SK-N-SH treated with all-trans-retinoic acid at 6 μM for 48 hours (cell line): ENCODE results near the gene CRISPLD2.

Experiments used
- BACH2 ChIP-seq: fragments of 250-450 bp; sonication (Bioruptor Pico); IDR thresholded peaks from 2 replicates; pipeline ENCODE4 v1.9.0; 2021; ENCODE audit warnings: mild to moderate bottlenecking, borderline replicate concordance
- CSDC2 ChIP-seq: fragments of 250-450 bp; sonication (Bioruptor Pico); IDR thresholded peaks from 2 replicates; pipeline ENCODE4 v1.5.0; 2020; ENCODE audit warnings: mild to moderate bottlenecking, moderate library complexity
- GLIS3 ChIP-seq: fragments of 250-450 bp; sonication (Bioruptor Pico); IDR thresholded peaks from 2 replicates; pipeline ENCODE4 v1.5.0; 2020; ENCODE audit warnings: mild to moderate bottlenecking, moderate library complexity
- OSR1 ChIP-seq: fragments of 250-450 bp; sonication (Bioruptor Pico); IDR thresholded peaks from 2 replicates; pipeline ENCODE4 v1.8.0; 2022; ENCODE audit warnings: moderate library complexity, mild to moderate bottlenecking, inconsistent platforms
- ZFP3 ChIP-seq: fragments of 250-450 bp; sonication (Bioruptor Pico); IDR thresholded peaks from 2 replicates; pipeline ENCODE4 v1.5.0; 2020; ENCODE audit warnings: mild to moderate bottlenecking, moderate library complexity
- ZFP30 ChIP-seq: fragments of 450-650 bp; formaldehyde crosslinking; IDR thresholded peaks from 2 replicates; pipeline ENCODE4 v1.5.0; 2022; ENCODE audit warnings: mild to moderate bottlenecking, moderate library complexity
- TF ChIP-seq, protein P1 (sequence below): fragments of 250-450 bp; sonication (Bioruptor Pico); IDR thresholded peaks from 2 replicates; pipeline ENCODE4 v1.8.0; 2021; ENCODE audit warnings: low read depth, mild to moderate bottlenecking, moderate library complexity, borderline replicate concordance
- TF ChIP-seq, protein P2 (sequence below): fragments of 250-450 bp; sonication (Bioruptor Pico); IDR thresholded peaks from 2 replicates; pipeline ENCODE4 v1.5.0; 2020; ENCODE audit warnings: mild to moderate bottlenecking, moderate library complexity
- TF ChIP-seq, protein P3 (sequence below): fragments of 250-450 bp; sonication (Bioruptor Pico); IDR thresholded peaks from 2 replicates; pipeline ENCODE4 v1.8.0; 2020; ENCODE audit warnings: mild to moderate bottlenecking, moderate library complexity, borderline replicate concordance
- TF ChIP-seq, protein P4 (sequence below): fragments of 250-450 bp; sonication (Bioruptor Pico); IDR thresholded peaks from 2 replicates; pipeline ENCODE4 v1.5.1; 2020; ENCODE audit warnings: low read depth, mild to moderate bottlenecking, moderate library complexity

DNA sequence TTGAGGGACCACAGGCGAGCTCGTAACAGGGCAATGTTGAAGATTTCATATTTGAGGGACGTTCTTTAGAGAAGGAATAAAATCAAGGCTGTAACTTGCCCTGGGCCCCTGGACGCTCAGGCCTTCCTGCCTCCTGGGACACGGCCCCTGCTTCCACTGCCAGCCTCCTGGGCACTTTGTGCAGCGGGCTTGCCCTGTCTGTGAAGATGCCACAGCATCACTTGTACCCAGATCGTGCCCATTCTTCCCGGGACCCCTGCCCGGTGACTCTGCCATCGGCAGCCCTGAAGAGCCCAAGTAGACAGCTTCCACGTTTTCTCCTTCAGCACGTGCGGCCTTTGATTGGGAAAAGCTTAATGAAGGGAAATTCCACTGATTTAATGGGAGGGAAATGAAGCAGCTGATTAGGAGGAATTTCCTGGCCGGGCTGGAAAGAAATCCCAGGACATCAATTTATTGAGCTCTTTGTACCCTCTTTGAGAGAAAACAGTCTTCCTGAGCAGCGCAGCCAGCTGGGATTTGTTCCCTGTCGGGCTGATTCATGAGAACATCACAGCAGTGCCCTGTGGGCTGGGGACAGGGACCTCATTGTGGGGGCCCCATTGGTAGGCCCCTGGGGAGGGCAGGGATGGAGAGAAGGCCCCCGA is 71.5 kb downstream of the CRISPLD2 start:
- TF ChIP-seq CSDC2 (no peak), OSR1 (CRISPR knock-in tag) (no peak), ZFP3 (CRISPR knock-in tag) (no peak), ZFP30 (no peak), BACH2 (no peak), GLIS3 (no peak)
- TF ChIP-seq, protein P1, sequence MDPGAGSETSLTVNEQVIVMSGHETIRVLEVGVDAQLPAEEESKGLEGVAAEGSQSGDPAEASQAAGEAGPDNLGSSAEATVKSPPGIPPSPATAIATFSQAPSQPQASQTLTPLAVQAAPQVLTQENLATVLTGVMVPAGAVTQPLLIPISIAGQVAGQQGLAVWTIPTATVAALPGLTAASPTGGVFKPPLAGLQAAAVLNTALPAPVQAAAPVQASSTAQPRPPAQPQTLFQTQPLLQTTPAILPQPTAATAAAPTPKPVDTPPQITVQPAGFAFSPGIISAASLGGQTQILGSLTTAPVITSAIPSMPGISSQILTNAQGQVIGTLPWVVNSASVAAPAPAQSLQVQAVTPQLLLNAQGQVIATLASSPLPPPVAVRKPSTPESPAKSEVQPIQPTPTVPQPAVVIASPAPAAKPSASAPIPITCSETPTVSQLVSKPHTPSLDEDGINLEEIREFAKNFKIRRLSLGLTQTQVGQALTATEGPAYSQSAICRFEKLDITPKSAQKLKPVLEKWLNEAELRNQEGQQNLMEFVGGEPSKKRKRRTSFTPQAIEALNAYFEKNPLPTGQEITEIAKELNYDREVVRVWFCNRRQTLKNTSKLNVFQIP (CRISPR knock-in tag), result no peak
- TF ChIP-seq, protein P2, sequence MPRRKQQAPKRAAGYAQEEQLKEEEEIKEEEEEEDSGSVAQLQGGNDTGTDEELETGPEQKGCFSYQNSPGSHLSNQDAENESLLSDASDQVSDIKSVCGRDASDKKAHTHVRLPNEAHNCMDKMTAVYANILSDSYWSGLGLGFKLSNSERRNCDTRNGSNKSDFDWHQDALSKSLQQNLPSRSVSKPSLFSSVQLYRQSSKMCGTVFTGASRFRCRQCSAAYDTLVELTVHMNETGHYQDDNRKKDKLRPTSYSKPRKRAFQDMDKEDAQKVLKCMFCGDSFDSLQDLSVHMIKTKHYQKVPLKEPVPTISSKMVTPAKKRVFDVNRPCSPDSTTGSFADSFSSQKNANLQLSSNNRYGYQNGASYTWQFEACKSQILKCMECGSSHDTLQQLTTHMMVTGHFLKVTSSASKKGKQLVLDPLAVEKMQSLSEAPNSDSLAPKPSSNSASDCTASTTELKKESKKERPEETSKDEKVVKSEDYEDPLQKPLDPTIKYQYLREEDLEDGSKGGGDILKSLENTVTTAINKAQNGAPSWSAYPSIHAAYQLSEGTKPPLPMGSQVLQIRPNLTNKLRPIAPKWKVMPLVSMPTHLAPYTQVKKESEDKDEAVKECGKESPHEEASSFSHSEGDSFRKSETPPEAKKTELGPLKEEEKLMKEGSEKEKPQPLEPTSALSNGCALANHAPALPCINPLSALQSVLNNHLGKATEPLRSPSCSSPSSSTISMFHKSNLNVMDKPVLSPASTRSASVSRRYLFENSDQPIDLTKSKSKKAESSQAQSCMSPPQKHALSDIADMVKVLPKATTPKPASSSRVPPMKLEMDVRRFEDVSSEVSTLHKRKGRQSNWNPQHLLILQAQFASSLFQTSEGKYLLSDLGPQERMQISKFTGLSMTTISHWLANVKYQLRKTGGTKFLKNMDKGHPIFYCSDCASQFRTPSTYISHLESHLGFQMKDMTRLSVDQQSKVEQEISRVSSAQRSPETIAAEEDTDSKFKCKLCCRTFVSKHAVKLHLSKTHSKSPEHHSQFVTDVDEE, result no peak
- TF ChIP-seq, protein P3, sequence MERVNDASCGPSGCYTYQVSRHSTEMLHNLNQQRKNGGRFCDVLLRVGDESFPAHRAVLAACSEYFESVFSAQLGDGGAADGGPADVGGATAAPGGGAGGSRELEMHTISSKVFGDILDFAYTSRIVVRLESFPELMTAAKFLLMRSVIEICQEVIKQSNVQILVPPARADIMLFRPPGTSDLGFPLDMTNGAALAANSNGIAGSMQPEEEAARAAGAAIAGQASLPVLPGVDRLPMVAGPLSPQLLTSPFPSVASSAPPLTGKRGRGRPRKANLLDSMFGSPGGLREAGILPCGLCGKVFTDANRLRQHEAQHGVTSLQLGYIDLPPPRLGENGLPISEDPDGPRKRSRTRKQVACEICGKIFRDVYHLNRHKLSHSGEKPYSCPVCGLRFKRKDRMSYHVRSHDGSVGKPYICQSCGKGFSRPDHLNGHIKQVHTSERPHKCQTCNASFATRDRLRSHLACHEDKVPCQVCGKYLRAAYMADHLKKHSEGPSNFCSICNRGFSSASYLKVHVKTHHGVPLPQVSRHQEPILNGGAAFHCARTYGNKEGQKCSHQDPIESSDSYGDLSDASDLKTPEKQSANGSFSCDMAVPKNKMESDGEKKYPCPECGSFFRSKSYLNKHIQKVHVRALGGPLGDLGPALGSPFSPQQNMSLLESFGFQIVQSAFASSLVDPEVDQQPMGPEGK (CRISPR knock-in tag), result no peak
- TF ChIP-seq, protein P4, sequence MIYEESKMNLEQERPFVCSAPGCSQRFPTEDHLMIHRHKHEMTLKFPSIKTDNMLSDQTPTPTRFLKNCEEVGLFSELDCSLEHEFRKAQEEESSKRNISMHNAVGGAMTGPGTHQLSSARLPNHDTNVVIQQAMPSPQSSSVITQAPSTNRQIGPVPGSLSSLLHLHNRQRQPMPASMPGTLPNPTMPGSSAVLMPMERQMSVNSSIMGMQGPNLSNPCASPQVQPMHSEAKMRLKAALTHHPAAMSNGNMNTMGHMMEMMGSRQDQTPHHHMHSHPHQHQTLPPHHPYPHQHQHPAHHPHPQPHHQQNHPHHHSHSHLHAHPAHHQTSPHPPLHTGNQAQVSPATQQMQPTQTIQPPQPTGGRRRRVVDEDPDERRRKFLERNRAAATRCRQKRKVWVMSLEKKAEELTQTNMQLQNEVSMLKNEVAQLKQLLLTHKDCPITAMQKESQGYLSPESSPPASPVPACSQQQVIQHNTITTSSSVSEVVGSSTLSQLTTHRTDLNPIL (CRISPR knock-in tag), result no peak
